HG03066 (cell line): ENCODE data around the gene TNFRSF13B.
"Not testable (repeated sequence)": the region's sequence is repeated elsewhere in the genome, so short reads cannot be mapped to it uniquely, and the experiment has no call there.

Experiments used
- ATAC-seq: cut with Tn5 transposase; IDR thresholded peaks from one replicate; pipeline ENCODE4 v1.9.1; 2021; ENCODE audit warnings: low read depth; ENCODE audit not compliant: unreplicated experiment

Gene TNFRSF13B

DNA sequence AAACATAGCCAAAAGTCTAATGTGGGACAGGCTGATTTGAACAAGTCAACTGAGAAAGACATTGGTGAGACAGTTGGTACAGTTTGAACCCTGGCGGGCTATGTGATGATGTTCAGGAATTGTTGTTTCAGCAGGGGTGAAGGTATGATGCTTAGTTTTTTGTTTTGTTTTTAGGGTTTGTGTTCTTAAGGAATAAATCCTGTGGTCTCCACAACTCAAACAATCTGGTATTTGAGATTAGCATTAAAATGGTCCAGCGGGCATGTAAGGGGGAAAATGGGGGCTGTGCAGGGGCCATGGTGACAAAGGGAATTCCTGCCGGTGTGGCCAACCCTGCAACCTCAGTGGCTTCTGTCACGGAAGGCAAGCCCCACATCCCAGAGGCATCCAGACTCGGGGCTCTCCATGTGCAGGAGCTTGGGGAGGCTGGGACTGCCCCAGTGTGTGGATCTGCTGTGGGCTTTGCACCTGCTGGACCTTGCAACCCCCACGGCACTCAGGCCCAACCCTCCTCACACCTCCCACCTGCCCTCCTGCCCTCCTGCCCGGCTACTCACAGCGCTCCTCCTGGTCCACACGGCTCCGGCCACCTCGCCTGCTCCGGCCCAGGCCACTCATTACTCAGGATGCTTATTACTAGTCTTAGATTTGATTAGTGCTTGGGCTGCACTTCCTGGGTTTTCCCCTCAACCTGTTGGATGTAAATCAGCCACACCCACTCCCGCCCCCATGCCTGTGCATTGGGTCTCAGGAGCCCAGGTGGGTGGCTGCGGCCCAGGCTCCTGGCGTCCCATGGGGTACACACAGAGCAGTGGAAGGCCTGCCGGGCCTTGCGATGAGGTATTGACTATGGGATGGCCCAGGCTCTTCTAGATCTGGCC lies at the start of gene TNFRSF13B:
TSS of gene TNFRSF13B (minus strand) at position 661 of the 881 bp plus-strand sequence. CDS start at position 618, 43 bp downstream.
- peak; percentile 33 for ATAC-seq

DNA sequence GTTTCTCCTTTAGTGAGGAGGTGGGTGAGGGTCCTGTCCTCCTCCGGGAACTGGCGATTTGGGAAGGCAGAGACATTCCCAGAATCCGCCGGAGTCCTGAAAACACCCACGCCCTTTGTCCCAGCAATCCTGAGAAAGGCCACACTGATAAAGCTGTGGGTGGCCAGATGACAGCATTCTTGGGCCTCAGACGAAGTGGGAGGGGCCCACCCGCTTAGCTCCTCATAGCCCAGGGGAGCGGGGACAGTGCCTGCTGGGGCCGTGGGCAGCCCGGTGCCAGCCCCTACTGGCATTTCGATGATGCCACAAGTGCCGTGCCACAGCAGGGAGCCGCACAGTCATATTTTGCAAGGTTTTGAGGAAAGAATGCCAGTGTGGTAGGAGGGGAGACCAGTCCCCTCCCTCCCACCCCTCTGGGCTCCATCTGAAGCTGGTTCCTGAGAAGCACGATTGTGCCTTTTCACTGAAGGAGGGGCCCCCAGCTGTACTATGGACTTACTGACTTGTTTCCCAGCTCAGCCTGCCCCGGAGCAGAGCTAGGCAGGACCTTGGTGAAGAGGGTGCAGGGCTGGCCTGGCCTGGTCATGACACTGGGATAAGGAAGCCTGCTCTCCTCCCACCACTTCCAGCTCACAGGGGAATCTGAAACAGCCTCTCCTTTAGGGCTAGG lies 49.4 kb upstream of the TNFRSF13B start:
- ATAC-seq = no peak

DNA sequence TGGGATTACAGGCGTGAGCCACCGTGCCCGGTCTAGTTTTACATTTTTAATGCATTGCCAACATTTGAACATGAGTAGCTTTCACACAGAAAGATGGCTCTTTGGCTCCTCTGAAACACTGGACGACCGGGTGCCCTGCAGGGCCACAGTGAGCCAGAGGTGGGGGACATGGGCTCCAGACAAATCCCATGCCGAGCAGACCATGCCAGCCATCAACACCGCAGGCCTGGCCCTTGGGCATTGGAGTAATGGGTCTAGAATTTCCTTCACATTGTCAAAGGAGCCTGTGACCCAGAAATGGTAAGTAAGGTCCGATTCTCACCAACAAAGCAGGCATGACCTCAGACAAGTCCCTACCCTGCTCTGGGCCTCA lies 48.9 kb upstream of the TNFRSF13B start:
- no peak for ATAC-seq

DNA sequence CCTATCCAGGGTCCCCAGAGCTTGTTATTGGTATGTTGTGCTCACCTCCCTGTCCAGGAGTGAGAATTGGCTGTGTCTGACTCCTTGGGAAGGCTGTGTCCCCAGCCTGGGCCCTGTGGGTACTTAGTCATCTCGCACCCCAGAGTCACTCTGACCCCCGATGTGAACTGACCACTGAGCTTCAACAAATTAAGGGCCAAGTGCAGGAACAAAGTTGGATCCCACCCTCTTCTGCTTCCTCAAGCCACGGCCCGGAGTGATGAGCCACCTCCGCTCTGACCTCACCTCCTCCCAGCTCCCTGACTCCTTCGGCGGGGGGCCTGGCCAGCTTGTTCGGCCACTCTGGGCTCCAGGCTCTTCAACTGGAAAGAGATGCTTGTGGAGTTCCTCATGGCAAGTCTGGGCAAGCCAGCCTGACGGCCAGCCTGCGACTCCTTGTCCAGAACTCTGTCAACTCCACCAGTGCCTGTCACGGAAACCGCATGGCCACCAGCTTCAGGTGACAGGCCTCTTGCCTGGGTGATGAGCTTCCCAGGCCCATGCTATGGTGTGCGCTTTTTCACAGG lies 48.1 kb upstream of the TNFRSF13B start:
- no peak for ATAC-seq

DNA sequence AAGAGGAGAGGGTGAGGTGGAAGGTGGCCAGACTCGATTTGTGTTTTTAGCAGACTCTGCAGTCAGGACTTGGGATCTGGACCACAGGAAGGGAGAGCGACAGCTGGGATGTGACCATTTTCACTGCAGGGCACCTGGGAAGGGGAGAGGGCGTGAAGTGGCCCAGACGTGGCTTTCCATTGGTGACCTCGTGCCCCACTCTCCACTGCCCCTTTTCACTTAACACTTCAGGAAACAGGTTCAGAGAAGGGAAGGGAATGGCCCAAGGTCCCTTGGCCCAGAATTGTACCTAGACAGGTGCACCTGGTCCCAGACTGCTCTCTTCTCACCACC lies 47.5 kb upstream of the TNFRSF13B start:
- no peak for ATAC-seq

DNA sequence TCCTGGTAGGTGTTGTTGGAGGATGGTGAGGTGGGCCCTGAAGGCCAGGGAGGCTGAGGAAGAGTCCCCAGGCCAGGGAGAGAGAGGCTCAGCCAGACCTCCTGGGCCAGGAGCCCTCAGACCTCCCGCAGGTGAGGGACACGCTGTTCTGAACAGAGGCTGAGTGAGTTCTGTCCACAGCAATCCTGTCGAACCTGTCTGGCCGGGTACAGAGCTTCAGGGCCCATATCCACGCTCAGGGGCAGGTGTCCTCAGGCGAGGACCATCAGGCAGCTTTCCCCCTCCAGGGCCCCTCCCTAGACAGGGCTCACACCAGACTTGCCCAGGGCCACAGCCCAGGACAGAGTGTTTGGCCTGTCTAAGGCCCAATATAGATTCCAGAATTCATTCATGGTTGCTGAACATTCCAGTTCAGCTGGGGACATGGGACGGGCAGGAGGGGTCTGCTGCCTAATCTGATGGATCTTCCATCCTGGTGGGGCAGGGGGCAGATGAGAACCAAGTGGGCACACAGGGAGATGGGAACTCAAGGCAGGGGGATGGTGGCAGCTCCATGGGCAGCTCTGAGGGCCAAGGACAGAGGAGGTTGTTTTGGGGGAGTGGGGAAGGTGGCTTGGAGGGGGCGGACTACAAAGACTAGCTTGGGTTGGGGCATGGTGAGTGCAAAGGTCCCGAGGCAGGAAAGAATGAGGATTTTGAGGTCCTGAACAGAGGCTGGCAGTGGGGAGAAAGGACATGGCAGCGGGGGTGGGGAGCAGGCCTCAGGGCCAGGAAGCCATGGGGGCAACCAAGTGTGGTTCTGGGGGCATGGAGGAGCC lies 46.9 kb upstream of the TNFRSF13B start:
- ATAC-seq = no peak

DNA sequence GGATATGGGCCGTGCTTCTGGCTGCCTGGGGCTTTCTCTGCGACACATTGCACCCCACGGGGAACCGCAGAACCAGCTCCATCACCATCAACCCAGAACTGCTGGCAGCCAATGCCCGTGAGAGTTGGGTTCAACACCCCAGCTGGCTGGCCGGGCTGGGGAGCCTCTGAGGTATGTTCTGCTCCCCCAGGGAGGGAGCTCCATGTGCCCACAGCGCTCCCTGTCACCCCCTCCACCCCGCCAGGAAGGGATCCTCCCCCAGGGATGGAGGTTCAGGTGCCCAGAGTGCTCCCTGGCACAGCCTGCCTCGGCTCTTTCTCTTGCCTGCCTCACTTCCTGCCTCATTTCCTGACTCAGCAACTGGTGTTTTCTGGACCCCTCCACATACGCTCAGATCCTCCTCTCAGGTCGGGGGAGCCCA lies 46.1 kb upstream of the TNFRSF13B start:
- no peak for ATAC-seq

DNA sequence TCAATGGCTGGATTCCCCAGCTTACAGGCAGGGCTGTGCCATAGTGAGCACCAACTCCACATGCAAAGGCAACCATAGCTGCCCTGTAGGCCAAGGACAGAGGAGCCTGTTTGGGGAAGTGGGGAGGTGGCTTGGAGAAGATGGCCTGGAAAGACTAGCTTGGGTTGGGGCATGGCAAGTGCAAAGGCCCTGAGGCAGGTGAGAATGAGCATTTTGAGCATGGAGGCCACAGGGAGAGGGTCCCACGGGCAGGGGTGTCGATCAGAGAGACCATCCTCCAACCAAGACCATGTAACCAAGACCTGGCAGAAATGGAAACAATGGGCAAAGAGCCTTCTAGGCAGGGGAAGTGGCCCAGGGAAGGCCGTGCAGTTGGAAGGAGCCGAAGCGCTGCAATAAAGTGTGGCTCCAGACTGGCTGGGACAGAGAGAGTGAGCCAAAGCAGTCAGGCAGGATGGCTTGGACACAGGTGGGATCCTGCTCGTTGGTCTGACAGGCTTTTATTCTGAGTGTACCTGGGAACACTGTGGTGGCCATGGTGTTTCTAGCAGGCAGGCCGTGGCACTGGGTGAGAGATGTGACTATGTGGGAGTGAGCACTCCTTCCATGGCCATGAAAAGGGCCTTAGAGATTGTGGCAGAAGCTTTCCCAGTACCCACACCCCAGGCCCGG lies 45.6 kb upstream of the TNFRSF13B start:
- no peak for ATAC-seq

DNA sequence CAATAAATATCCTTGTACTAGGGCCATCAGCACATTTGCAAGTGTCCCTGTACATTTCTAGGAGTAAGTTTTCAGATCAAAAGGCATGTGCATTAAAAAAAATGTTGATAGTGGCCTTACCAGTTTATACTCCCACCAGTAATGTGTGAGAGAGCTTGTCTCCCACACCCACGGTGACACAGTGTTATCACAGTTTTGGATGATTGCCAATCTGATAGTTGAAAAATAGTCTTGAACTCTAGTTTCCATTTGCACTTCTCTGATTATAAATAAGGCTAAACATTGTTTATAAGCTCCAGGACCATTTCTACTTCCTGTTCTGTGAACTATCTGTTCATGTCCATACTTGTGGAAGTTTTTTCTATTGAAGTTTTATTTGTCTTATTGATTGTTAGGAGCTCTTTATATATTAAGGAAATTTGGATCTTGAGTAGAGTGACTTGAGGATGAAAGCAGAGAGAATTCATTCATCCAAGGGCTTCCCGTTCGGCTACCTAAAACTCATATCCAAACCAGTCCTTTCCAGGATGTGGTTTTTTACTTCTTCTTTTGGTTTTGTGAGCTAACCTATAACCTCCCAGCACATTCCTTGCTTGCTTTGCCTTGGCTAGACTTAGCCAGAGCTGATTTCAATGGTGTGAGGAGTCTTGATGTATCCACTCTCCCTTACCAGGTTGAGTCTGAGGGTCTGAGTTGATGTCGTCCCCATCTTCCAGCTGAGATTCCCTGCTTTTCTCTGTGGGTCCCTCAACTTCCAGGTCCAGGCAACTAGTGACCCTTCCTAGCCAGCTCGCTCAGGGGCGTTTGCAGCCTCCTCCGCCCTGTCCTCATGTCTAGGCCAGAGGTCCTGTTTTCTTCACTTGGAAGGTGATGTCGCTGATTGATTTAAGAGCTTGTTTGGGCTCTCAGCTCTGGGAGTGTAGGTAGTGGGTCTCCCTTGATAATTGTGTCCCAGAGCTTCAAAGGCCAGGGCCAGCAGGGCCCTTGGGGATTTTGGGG lies 44.6 kb upstream of the TNFRSF13B start:
- not testable (repeated sequence) for ATAC-seq

DNA sequence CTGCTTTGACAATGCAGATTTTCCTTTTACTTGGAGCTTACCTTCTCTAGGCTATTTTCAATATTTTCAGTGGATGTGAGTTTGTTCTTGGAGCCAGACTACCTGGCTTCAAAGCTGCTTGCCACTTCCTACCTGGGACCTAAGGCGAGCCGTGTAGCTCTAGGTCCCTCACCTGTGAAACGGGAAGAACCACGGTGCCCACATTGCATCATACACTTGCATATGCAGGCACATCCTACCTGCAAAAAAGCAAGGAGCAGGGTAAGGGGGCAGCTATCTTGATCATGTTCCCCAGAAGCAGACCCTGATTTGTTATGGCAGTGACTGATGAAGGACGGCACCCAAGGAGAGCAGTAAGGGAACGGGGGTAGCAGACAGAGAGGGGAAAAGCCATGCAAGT lies 43.3 kb upstream of the TNFRSF13B start:
- ATAC-seq = no peak

DNA sequence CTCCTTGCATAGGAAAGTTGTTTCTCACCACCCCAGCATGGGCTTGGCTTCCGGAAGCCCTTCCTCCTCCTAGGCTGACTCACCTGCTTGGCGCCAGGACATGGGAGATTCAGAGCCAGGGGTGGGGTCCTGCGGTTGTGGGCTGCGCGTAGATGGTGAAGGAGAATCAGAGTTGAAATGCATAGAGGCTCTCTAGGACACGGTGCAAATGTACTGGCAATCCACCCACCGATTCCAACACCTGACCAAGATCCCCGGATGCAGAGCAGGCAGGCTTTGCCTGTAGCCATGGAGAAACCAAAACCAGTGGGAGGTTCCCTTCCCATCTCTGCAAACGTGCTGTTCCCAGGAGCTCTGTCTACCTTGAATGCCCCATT lies 42.8 kb upstream of the TNFRSF13B start:
- ATAC-seq = not testable (repeated sequence)

DNA sequence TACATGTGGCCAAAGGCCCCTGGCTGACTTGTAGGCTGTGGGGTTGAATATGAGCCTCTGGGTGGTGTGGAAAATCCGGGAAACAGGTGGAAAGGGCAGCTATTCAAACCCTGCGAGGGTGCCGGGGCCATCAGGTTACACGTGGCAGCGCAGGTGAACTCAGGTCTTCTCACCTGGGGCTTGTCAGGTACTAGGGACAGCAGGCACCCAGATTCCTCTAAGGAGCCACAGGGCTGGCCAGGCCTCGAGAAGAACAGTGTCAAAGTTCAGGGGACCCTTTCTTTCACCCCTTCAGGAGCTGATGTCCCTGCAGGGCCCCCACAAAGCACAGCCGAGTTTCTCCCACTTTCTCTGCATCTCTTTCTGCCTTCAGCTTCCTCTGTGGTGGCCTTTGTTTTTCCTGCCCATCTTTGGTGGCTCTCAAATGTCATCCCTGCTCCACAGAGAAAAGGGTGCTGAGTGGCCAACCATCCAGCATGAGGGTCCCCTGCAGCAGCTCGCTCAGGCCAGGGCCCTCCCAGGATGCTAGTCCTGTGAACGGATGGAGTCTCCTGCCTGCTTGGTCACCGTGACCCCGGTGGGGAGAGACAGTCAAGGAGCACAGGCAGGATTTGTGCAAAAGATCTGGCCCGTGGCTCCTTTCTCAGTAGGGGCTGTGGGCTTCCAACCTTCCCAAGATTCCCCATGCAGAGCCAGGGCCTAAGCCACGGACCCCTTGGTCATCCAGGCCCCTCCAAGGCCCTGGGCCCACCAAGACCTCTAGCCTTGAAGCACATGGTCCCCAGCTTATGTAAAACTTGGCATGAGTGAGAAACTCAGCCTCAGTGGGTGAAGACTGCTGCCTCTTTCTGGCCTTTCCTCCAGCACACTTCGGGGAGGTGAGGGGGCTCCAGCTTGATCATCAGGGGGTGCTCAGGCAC lies 42.2 kb upstream of the TNFRSF13B start:
- ATAC-seq = not testable (repeated sequence)

DNA sequence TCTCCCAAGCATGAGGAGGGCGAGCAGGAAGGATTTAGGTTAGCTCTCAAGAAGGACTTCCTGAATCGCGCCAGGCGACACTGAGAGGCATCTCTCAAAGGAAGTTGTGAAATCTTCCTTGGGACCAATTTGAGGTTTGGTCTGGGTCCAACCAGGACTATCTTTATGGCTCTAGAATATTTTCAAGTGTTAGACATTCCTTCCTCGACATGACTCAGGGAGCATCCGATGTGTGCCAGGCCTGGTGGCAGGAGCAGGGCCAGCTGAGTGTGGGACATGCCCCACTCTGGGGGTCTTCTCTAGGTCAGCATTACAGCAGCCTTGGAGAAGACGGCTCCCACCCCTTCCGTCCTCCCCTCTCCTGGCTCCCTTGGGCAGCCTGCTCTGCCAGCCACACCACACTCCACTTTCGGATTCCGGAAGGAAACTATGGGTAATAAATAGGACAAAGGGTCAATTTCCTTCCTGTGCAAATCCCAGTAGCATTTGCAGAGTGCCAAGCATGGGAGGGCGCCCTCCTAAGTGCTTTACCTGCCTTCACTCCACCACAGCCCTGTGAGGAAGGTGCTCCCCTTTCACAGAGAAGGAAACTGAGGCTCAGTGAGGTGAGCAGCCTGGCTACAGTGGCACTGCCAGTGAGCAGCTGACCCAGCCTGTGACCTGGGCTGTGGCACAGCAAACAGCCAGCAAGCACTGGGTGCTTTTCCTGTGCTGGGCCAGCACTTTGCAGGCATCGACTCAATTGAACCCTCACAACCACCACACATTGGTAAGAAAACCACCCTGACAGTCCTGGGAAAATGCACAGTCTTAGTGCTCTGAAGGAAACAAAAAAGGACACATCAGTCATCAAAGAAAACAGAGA lies 39.4 kb upstream of the TNFRSF13B start:
- ATAC-seq = not testable (repeated sequence)

DNA sequence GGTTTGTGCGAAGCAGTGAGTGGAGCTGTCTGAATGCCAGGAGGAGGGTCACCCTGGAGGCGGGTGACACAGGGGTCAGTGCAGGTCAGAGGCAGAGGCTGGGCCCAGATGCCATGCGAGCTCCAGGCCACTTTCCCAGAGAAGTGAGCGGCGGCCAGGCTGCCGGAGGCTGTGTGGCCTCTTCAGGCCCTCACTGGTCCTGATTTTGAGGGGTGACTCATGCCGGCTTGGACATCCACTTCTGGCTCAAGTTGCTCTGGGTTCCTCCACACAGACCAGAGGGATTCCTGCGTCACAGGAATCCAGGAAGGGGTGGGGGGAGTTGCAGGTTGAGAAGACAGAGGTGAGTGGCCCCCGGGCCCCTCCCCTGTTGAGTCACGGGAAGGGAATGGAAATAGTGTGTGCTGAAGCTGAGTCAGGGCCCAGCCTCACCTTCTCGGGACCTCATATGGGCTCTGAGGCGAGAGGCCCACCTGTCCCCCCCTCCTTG lies 38.7 kb upstream of the TNFRSF13B start:
- not testable (repeated sequence) for ATAC-seq

DNA sequence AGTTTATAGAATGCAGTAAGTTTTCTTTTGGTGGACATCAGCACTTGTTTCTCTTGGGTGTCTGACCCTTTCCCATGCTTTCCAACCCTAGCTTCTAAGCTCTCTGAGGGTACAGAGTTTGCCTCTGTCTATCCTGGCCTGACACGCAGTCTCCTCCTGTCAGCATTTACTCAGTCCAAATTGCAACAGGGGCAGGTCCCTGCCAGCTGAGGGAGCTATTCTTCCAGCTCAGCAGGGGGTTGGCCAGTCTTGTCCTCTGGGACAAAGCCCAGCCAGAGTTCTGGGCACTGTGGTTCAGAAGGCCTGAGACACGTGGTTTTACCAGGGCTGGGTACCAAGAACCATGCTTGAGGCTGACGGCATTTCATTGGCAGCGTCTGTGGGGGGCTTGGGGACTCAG lies 38.1 kb upstream of the TNFRSF13B start:
- ATAC-seq = not testable (repeated sequence)

DNA sequence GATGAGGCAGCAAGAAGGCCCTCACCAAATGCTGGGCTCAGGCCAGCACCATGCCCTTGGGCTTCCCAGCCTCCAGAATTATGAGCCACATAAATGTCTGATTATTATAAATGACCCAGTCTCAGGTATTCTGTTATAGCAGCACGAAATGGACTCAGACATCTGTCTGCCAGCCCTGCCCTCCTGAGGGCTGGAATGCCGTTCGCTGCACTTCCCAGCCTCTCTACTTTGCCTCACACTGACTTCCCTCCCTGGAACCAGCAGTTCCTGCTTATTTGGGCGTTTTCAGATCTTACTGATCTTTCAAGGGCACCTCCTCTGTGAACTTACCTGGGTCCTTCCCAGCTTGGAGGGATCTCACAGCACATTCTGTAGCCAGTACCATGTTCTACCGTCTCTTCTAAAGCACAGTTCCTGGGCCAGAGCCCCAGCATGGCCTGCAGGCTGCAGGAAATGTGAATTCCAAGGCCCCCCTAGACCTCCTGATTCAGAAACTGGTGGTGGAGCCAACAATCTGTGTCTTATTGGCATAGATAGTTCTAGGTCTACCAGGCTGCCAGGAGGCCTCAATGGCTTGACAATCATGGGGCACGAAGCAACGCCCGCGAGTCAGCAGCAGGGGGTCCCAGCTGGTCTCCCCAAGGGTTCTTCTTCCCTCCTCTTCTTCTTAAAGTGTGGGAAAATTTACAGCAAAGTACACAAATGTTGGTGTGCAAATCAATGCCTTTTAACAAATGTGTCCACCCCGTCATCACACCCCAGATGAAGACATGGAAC lies 36.9 kb upstream of the TNFRSF13B start:
- not testable (repeated sequence) for ATAC-seq
